Measurements from ENCODE around the gene C11orf16.

DNA sequence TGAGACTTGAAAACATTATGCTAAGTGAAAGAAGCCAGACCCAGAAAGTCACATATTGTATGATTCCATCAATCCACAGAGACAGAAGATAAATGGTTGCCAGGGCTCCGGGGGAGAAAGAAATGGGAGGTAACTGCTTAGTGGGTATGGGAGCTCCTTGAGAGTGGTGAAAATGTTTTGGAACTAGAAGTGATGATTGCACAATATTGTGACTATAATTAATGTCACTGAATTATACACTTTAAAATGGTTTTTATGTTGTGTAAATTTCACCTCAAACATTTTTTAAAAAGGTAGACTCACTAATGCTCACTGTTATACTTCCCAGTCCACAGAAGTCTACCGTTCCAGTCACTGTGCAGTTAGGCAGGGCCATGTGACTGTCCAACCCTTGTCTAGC, 54.0 kb downstream of the C11orf16 start:
- TF ChIP-seq POLR2AphosphoS5 (IDR thresholded peaks at IDR 0.05): no peak
- TF ChIP-seq, protein P1, sequence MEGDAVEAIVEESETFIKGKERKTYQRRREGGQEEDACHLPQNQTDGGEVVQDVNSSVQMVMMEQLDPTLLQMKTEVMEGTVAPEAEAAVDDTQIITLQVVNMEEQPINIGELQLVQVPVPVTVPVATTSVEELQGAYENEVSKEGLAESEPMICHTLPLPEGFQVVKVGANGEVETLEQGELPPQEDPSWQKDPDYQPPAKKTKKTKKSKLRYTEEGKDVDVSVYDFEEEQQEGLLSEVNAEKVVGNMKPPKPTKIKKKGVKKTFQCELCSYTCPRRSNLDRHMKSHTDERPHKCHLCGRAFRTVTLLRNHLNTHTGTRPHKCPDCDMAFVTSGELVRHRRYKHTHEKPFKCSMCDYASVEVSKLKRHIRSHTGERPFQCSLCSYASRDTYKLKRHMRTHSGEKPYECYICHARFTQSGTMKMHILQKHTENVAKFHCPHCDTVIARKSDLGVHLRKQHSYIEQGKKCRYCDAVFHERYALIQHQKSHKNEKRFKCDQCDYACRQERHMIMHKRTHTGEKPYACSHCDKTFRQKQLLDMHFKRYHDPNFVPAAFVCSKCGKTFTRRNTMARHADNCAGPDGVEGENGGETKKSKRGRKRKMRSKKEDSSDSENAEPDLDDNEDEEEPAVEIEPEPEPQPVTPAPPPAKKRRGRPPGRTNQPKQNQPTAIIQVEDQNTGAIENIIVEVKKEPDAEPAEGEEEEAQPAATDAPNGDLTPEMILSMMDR (IDR thresholded peaks at IDR 0.05): no peak
- TF ChIP-seq EP300 (IDR thresholded peaks at IDR 0.05): no peak
- no peak for TF ChIP-seq POLR2A (IDR thresholded peaks at IDR 0.05)
